NCI-H1436 treated with DMSO at 0.1 percent for 48 hours (cell line): ENCODE measurements around the gene HOXB5.

Source experiments
- DNase-seq: peaks from one replicate; lab custom pipeline; 2025; lab: John Stamatoyannopoulos, UW

The HOXB5 gene

GRCh38 chr17:48589060-48589830 lies 4.3 kb downstream of the HOXB5 start:
- no peak for DNase-seq

- DNase-seq = no peak
Observed at GRCh38 chr17:48588528-48588927, 5.1 kb downstream of the HOXB5 start.

GRCh38 chr17:48588074-48588415 lies 5.5 kb downstream of the HOXB5 start:
- no peak for DNase-seq

- DNase-seq = no peak
Observed at GRCh38 chr17:48587276-48588073, 6.1 kb downstream of the HOXB5 start.

- no peak for DNase-seq
Observed at GRCh38 chr17:48586355-48587258, 7.0 kb downstream of the HOXB5 start.

- no peak for DNase-seq
Observed at GRCh38 chr17:48584223-48584741, 9.3 kb downstream of the HOXB5 start.

- DNase-seq = no peak
Observed at GRCh38 chr17:48583708-48584222, 9.8 kb downstream of the HOXB5 start.

GRCh38 chr17:48582750-48583069 lies 10.9 kb downstream of the HOXB5 start:
- no peak for DNase-seq

- DNase-seq = no peak
Observed at GRCh38 chr17:48579760-48580554, 13.6 kb downstream of the HOXB5 start.

- DNase-seq = no peak
Observed at GRCh38 chr17:48579471-48579759, 14.2 kb downstream of the HOXB5 start.

- no peak for DNase-seq
Observed at GRCh38 chr17:48578616-48579470, 14.7 kb downstream of the HOXB5 start.

GRCh38 chr17:48577946-48578615 lies 15.5 kb downstream of the HOXB5 start, which contains the start of gene HOXB4:
TSS of gene HOXB4 (minus strand) at chr17:48578350. CDS start at chr17:48578319, 31 bp downstream.
- peak; percentile 43 for DNase-seq

- no peak for DNase-seq
Observed at GRCh38 chr17:48577330-48577945, 16.1 kb downstream of the HOXB5 start.

- DNase-seq = no peak
Observed at GRCh38 chr17:48576479-48577309, 16.9 kb downstream of the HOXB5 start.

GRCh38 chr17:48575673-48576478 lies 17.7 kb downstream of the HOXB5 start:
- DNase-seq = no peak

GRCh38 chr17:48575066-48575582 lies 18.5 kb downstream of the HOXB5 start:
- DNase-seq = no peak

- no peak for DNase-seq
Observed at GRCh38 chr17:48574505-48575065, 19.0 kb downstream of the HOXB5 start.
